Measurements from ENCODE around the gene GPC1. TPM values are rescaled to one million over a fixed set of nuclear protein-coding genes. Genes with fewer than 3 reads are reported as not detected.
A peak's percentile ranks its signal among the peaks of the same experiment; 100 is the strongest.
"Not testable (repeated sequence)": the region's sequence is repeated elsewhere in the genome, so short reads cannot be mapped to it uniquely, and the experiment has no call there.

Gene GPC1
- total RNA-seq, result 100 to 1,000 TPM in 1 of 2 donors, 10 to 100 TPM in 1; 80.7 to 447 TPM

GRCh38 chr2:240435457-240435947 lies at the start of gene GPC1:
Gene GPC1, plus strand, starts transcription at chr2:240435663. Its CDS starts 256 bp downstream, at chr2:240435919.
- WGBS, result under 1% methylated on average over 59 of the region's 77 CpGs
- H3K4me3 ChIP-seq, result peak within 1 kb of the TSS; percentile 70 to 76
- no peaks in the 10 kb centered on the region for H3K27me3 ChIP-seq (replicated peaks; ENCODE audit: insufficient read depth)
- peak; percentile 72 for DNase-seq (ENCODE audit: low spot score)
- H3K27ac ChIP-seq, result peak within 1 kb of the TSS; percentile 82 to 95
- H3K36me3 ChIP-seq, result no peaks in the 10 kb centered on the region
- TF ChIP-seq CTCF (IDR thresholded peaks at IDR 0.05) (peak in 1 of 4 experiments; percentile 32), POLR2A (IDR thresholded peaks at IDR 0.05) (peak; percentile 61), POLR2AphosphoS5 (IDR thresholded peaks at IDR 0.05) (no peak)
- H3K9me3 ChIP-seq, result no peaks in the 10 kb centered on the region
- intact Hi-C loops (cut with DNase I), result loop anchor here (2.0 kb wide), 1 partner anchor 61 kb away; no protein-coding TSS in a partner anchor
- H3K4me1 ChIP-seq (replicated peaks), result peaks cover 16% of the 10 kb centered on the region

GRCh38 chr2:240386326-240386725 lies 49.1 kb upstream of the GPC1 start:
- no peak for DNase-seq (ENCODE audit: low spot score)
- Histone ChIP-seq H3K27ac (no peak overlapping the region), H3K9me3 (no peaks in the 10 kb centered on the region), H3K4me1 (replicated peaks) (no peaks in the 10 kb centered on the region), H3K4me3 (no peak overlapping the region), H3K27me3 (replicated peaks; ENCODE audit: insufficient read depth) (no peaks in the 10 kb centered on the region), H3K36me3 (no peaks in the 10 kb centered on the region)
- intact Hi-C loops (cut with DNase I), result no loop called here
- WGBS, result 83% methylated on average over 12 of the region's 12 CpGs
- TF ChIP-seq POLR2AphosphoS5 (IDR thresholded peaks at IDR 0.05), result no peak
- TF ChIP-seq POLR2A (IDR thresholded peaks at IDR 0.05), result no peak
- TF ChIP-seq CTCF (IDR thresholded peaks at IDR 0.05), result no peak

GRCh38 chr2:240386743-240387142 lies 48.7 kb upstream of the GPC1 start:
- DNase-seq (ENCODE audit: low spot score); H3K4me3 ChIP-seq; H3K27me3 ChIP-seq (replicated peaks; ENCODE audit: insufficient read depth); H3K36me3 ChIP-seq; H3K9me3 ChIP-seq; intact Hi-C loops (cut with DNase I); H3K27ac ChIP-seq; H3K4me1 ChIP-seq (replicated peaks): not testable (repeated sequence)
- WGBS, result 81% methylated on average over 4 of the region's 4 CpGs

GRCh38 chr2:240387325-240387668 lies 48.2 kb upstream of the GPC1 start:
- no peak for DNase-seq (ENCODE audit: low spot score)
- intact Hi-C loops (cut with DNase I), result no loop called here
- H3K4me1 ChIP-seq (replicated peaks), result no peaks in the 10 kb centered on the region
- H3K27me3 ChIP-seq (replicated peaks; ENCODE audit: insufficient read depth), result no peaks in the 10 kb centered on the region
- 88% methylated on average over 9 of the region's 9 CpGs for WGBS
- no peaks in the 10 kb centered on the region for H3K9me3 ChIP-seq
- no peak overlapping the region for H3K27ac ChIP-seq
- TF ChIP-seq POLR2AphosphoS5 (IDR thresholded peaks at IDR 0.05) (no peak), CTCF (IDR thresholded peaks at IDR 0.05) (no peak), POLR2A (IDR thresholded peaks at IDR 0.05) (no peak)
- no peak overlapping the region for H3K4me3 ChIP-seq
- H3K36me3 ChIP-seq, result no peaks in the 10 kb centered on the region

- TF ChIP-seq POLR2A (IDR thresholded peaks at IDR 0.05), result no peak
- no peak for TF ChIP-seq CTCF (IDR thresholded peaks at IDR 0.05)
- TF ChIP-seq POLR2AphosphoS5 (IDR thresholded peaks at IDR 0.05), result no peak
- no peak overlapping the region for H3K4me3 ChIP-seq
- no peaks in the 10 kb centered on the region for H3K27me3 ChIP-seq (replicated peaks; ENCODE audit: insufficient read depth)
- no peak overlapping the region for H3K27ac ChIP-seq
- DNase-seq (ENCODE audit: low spot score), result no peak
- H3K36me3 ChIP-seq, result no peaks in the 10 kb centered on the region
- no peaks in the 10 kb centered on the region for H3K9me3 ChIP-seq
- no peaks in the 10 kb centered on the region for H3K4me1 ChIP-seq (replicated peaks)
- 72% methylated on average over 15 of the region's 16 CpGs for WGBS
- intact Hi-C loops (cut with DNase I), result no loop called here
Measured at GRCh38 chr2:240387669-240388358, 47.6 kb upstream of the GPC1 start.
